Thyroid gland (tissue), 4 donors: Measurements from ENCODE around the gene ZNRF1.

ENCODE experiments used
- POLR2A ChIP-seq, 2 donors: fragments of 450-650 bp; IDR thresholded peaks; one replicate each; pipeline ENCODE4 v1.6.1; 2017; ENCODE audit warnings: antibody characterized with exemption in 2 of 2, mild to moderate bottlenecking in 2 of 2, moderate library complexity in 1 of 2
- TF ChIP-seq, protein P1 (sequence below), 6 experiments: fragments of 200-600 bp in 3 of 6; fragments of 450-650 bp in 3 of 6; sonication (generic) in 3 of 6; IDR thresholded peaks; one replicate each; pipeline ENCODE4 v1.5.1; 2016 to 2019; ENCODE audit warnings: antibody characterized with exemption in 6 of 6, mild to moderate bottlenecking in 2 of 6, inconsistent platforms in 1 of 6, moderate library complexity in 1 of 6

DNA sequence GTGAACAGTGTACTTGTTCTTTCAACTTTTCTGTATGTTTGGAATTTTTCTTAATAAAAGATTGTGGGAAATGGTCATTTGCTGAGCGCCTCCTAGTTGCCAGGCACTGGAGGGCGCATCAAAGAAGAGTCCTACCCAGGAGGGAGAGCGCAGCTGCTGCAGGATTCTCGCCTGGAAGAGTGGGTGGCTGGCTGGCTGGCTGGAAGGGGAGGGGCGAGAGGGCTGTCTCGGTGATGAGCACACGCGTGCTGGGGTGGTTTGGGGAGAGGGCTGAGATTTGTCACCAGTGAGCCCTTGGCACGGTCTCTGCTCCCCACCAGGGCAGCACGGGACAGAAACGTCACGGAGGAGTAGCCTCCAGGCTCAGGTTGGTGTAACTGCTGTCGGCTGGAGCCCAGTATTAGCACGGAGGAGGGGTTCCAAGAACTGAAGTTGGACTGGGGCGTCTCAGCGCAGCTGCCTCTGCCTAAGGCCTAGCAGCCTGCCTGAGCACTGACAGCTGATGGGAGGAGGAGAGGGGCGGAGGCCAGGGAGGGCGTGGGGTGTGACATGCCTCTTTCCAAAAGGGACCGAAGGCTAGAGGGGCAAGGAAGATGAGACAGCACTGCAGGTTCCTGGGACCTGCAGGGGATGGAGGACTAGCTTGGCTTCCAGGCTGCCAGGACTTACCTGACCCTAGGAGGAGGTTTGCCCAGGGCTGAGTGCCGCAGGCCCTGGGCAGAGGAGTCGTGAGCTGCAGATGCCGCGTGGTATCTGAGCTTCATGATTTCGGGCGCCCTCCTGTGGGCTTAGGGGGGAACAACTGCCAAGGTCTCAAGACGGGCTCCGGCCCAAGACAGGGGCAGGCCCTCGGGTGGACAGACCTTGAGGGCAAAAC lies 112.1 kb downstream of the ZNRF1 start:
- TF ChIP-seq, protein P1, sequence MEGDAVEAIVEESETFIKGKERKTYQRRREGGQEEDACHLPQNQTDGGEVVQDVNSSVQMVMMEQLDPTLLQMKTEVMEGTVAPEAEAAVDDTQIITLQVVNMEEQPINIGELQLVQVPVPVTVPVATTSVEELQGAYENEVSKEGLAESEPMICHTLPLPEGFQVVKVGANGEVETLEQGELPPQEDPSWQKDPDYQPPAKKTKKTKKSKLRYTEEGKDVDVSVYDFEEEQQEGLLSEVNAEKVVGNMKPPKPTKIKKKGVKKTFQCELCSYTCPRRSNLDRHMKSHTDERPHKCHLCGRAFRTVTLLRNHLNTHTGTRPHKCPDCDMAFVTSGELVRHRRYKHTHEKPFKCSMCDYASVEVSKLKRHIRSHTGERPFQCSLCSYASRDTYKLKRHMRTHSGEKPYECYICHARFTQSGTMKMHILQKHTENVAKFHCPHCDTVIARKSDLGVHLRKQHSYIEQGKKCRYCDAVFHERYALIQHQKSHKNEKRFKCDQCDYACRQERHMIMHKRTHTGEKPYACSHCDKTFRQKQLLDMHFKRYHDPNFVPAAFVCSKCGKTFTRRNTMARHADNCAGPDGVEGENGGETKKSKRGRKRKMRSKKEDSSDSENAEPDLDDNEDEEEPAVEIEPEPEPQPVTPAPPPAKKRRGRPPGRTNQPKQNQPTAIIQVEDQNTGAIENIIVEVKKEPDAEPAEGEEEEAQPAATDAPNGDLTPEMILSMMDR (IDR thresholded peaks at IDR 0.05), result peak; percentile 81 to 97 (median 93)
- peak in 1 of 2 donors; percentile 16 for TF ChIP-seq POLR2A (IDR thresholded peaks at IDR 0.05)
